Esophagus squamous epithelium (tissue), 4 donors: ENCODE results near the gene BLMH.

Experiments used
- CTCF ChIP-seq, 6 experiments: fragments of 450-650 bp in 4 of 6; fragments of 200-600 bp in 2 of 6; sonication (generic) in 2 of 6; IDR thresholded peaks; one replicate each; pipeline ENCODE4 v1.5.1; 2016 to 2019; ENCODE audit warnings: antibody characterized with exemption in 6 of 6, mild to moderate bottlenecking in 4 of 6, moderate library complexity in 4 of 6
- POLR2A ChIP-seq, 4 donors: fragments of 450-650 bp; IDR thresholded peaks; one replicate each; pipeline ENCODE4 v1.6.1; 2017; ENCODE audit warnings: antibody characterized with exemption in 4 of 4, mild to moderate bottlenecking in 4 of 4, moderate library complexity in 3 of 4

GRCh38 chr17:30236766-30237165 lies 55.0 kb downstream of the BLMH start:
- TF ChIP-seq CTCF (IDR thresholded peaks at IDR 0.05) (peak in 5 of 6 experiments; percentile 35 to 58 (median 43)), POLR2A (IDR thresholded peaks at IDR 0.05) (no peak)
